Calu3 (cell line): ENCODE results near the gene INTS3. TPM values are rescaled to one million over a fixed set of nuclear protein-coding genes. Genes with fewer than 3 reads are reported as not detected.
"Not testable (repeated sequence)": the region's sequence is repeated elsewhere in the genome, so short reads cannot be mapped to it uniquely, and the experiment has no call there.

Source experiments
- BruUV-seq: library from RNA; stranded (reverse); fragments of 400-500 nt; replicated peaks from 2 replicates; lab custom pipeline; 2021; lab: Mats Ljungman, UMichigan
- CTCF ChIA-PET: fragments of 300-600 bp; sonication (Branson Sonifier 250); formaldehyde crosslinking; loops from one replicate; lab custom pipeline; 2022; ENCODE audit warnings: antibody characterized with exemption; lab: Charles Lee
- DNase-seq: peaks from one replicate; pipeline ENCODE4 v3.0.0; 2022
- H3K27ac Mint-ChIP-seq: one replicate; pipeline ENCODE4 v1.8.0; 2022; ENCODE audit warnings: mixed read lengths; ENCODE audit not compliant: unreplicated experiment
- H3K27me3 Mint-ChIP-seq: one replicate; pipeline ENCODE4 v1.8.0; 2022; ENCODE audit warnings: mixed read lengths; ENCODE audit not compliant: unreplicated experiment
- H3K36me3 Mint-ChIP-seq: one replicate; pipeline ENCODE4 v1.8.0; 2022; ENCODE audit warnings: mild to moderate bottlenecking, moderate library complexity, mixed read lengths; ENCODE audit not compliant: insufficient read depth, unreplicated experiment
- H3K4me1 Mint-ChIP-seq: one replicate; pipeline ENCODE4 v1.8.0; 2022; ENCODE audit warnings: mild to moderate bottlenecking, low read depth, mixed read lengths; ENCODE audit not compliant: unreplicated experiment
- H3K4me3 Mint-ChIP-seq: one replicate; pipeline ENCODE4 v1.8.0; 2022; ENCODE audit warnings: mild to moderate bottlenecking, low read depth, moderate library complexity, mixed read lengths; ENCODE audit not compliant: unreplicated experiment
- H3K9me3 Mint-ChIP-seq: one replicate; pipeline ENCODE4 v1.8.0; 2022; ENCODE audit warnings: low read depth, mixed read lengths; ENCODE audit not compliant: unreplicated experiment
- CTCF ChIP-seq: fragments of 200-600 bp; IDR thresholded peaks from one replicate; pipeline ENCODE4 v1.8.0; 2022; ENCODE audit warnings: antibody characterized with exemption; ENCODE audit not compliant: unreplicated experiment
- intact Hi-C: fragments of 100-400 bp; cut with micrococcal nuclease; formaldehyde crosslinking; loops from one replicate; pipeline ENCODE4 v1.10.0; 2022; ENCODE audit not compliant: unreplicated experiment
- total RNA-seq: library from RNA; stranded (reverse); gene quantifications from 2 replicates; pipeline ENCODE4 v1.2.3, GENCODE V29; 2022

The INTS3 gene
- total RNA-seq, 1 experiment from 2014 or later: 55.9 TPM

GRCh38 chr1:153717330-153717729, 10.5 kb upstream of the INTS3 start:
- CTCF ChIA-PET: no interaction called here

GRCh38 chr1:153723687-153724086, 4.2 kb upstream of the INTS3 start:
- Mint-ChIP-seq H3K27ac (no peak overlapping the region), H3K4me1 (peaks cover 7% of the 10 kb centered on the region), H3K9me3 (no peaks in the 10 kb centered on the region), H3K27me3 (no peaks in the 10 kb centered on the region), H3K4me3 (no peak overlapping the region), H3K36me3 (peaks cover 15% of the 10 kb centered on the region)
- intact Hi-C loops: no loop called here
- no peak for TF ChIP-seq CTCF
- DNase-seq: no peak
- CTCF ChIA-PET: no interaction called here
- no TSS peak for BruUV-seq

More at GRCh38 chr1:153717330-153717729, 10.5 kb upstream of the INTS3 start:
- Mint-ChIP-seq H3K9me3 (no peaks in the 10 kb centered on the region), H3K4me1 (no peaks in the 10 kb centered on the region), H3K36me3 (no peaks in the 10 kb centered on the region), H3K27ac (no peak overlapping the region), H3K4me3 (no peak overlapping the region), H3K27me3 (no peaks in the 10 kb centered on the region)
- intact Hi-C loops: no loop called here
- BruUV-seq: no TSS peak
- no peak for TF ChIP-seq CTCF
- DNase-seq: no peak

GRCh38 chr1:153724634-153725033, 3.2 kb upstream of the INTS3 start:
- peaks cover 22% of the 10 kb centered on the region for H3K36me3 Mint-ChIP-seq

GRCh38 chr1:153728305-153729066, 636 bp downstream of the INTS3 start:
- Mint-ChIP-seq H3K9me3 (no peaks in the 10 kb centered on the region), H3K36me3 (peaks cover 41% of the 10 kb centered on the region), H3K4me1 (peaks cover 37% of the 10 kb centered on the region), H3K27me3 (no peaks in the 10 kb centered on the region), H3K27ac (peak overlapping the region; percentile 95), H3K4me3 (peak overlapping the region; percentile 89)
- intact Hi-C loops: no loop called here
- TSS peak; percentile 85 for BruUV-seq
- peak; percentile 36 for DNase-seq
- TF ChIP-seq CTCF: no peak
- CTCF ChIA-PET: interaction anchor here (0.8 to 1.0 kb wide), 5 partner anchors 13 to 213 kb away, joined by 3 to 9 read pairs (median 3); partner anchors contain the start of gene ILF2

More at GRCh38 chr1:153724634-153725033, 3.2 kb upstream of the INTS3 start:
- H3K9me3 Mint-ChIP-seq, DNase-seq, BruUV-seq, intact Hi-C loops, H3K27ac Mint-ChIP-seq, H3K27me3 Mint-ChIP-seq, H3K4me3 Mint-ChIP-seq, CTCF ChIA-PET: not testable (repeated sequence)
- H3K4me1 Mint-ChIP-seq: peaks cover 17% of the 10 kb centered on the region
